Erythroblast (primary cell): ENCODE data around the gene CEP68.

Source experiments
- GATA1 ChIP-seq: IDR thresholded peaks from 2 replicates; pipeline ENCODE4 v1.6.1; 2011; ENCODE audit warnings: low read depth, mild to moderate bottlenecking, control low read depth, low read length, moderate library complexity
- POLR2A ChIP-seq: IDR thresholded peaks from 2 replicates; pipeline ENCODE4 v1.6.1; 2011; ENCODE audit warnings: mild to moderate bottlenecking, low read length

DNA sequence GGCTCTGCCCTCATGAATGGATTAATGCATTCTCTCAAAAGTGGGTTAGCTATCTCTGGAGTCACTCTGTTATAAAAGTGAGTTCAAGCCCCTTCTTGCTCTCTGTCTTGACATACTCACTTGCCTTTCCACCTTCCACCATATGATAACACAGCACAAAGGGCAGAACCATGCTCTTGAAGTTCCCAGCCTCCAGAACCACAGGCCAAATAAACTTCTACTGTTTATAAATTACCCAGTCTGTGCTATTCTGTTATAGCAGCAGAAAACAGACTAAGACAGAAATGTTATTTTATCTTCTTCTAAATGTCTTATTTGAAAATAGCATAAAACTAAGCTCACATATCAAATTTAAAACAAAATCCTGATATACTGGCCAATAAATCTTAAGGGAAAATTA lies 58.7 kb downstream of the CEP68 start:
- TF ChIP-seq POLR2A (no peak), GATA1 (no peak)
